NOMO-1 treated with dmso at 0.1 percent for 144 hours (cell line): ENCODE data around the gene PRSS1.

Source experiments
- DNase-seq: peaks from one replicate; lab custom pipeline; 2025; ENCODE audit not compliant: unreplicated experiment; lab: John Stamatoyannopoulos, UW

PRSS1 gene

GRCh38 chr7:142792593-142792992, 43.3 kb downstream of the PRSS1 start:
- DNase-seq: no peak

- no peak for DNase-seq
Measured at GRCh38 chr7:142793156-142793555, 43.9 kb downstream of the PRSS1 start.

- no peak for DNase-seq
Measured at GRCh38 chr7:142795339-142795863, 46.1 kb downstream of the PRSS1 start.

GRCh38 chr7:142796001-142796500, 46.8 kb downstream of the PRSS1 start:
- DNase-seq: no peak

- DNase-seq: no peak
Measured at GRCh38 chr7:142796501-142797390, 47.5 kb downstream of the PRSS1 start.

- no peak for DNase-seq
Measured at GRCh38 chr7:142797391-142798377, 48.4 kb downstream of the PRSS1 start.

- DNase-seq: no peak
Measured at GRCh38 chr7:142798451-142799436, 49.5 kb downstream of the PRSS1 start.

GRCh38 chr7:142799437-142799835, 50.2 kb downstream of the PRSS1 start:
- no peak for DNase-seq

GRCh38 chr7:142800088-142800487, 50.8 kb downstream of the PRSS1 start:
- DNase-seq: no peak

GRCh38 chr7:142800699-142801260, 51.5 kb downstream of the PRSS1 start:
- no peak for DNase-seq

GRCh38 chr7:142801601-142802295, 52.5 kb downstream of the PRSS1 start:
- DNase-seq: no peak

GRCh38 chr7:142802301-142802700, 53.0 kb downstream of the PRSS1 start:
- DNase-seq: no peak
